HG03280 (cell line): ENCODE results near the gene PQBP1.

Experiments used
- ATAC-seq: cut with Tn5 transposase; IDR thresholded peaks from one replicate; pipeline ENCODE4 v1.9.1; 2021; ENCODE audit warnings: mild to moderate bottlenecking, moderate library complexity; ENCODE audit not compliant: unreplicated experiment

The PQBP1 gene

DNA sequence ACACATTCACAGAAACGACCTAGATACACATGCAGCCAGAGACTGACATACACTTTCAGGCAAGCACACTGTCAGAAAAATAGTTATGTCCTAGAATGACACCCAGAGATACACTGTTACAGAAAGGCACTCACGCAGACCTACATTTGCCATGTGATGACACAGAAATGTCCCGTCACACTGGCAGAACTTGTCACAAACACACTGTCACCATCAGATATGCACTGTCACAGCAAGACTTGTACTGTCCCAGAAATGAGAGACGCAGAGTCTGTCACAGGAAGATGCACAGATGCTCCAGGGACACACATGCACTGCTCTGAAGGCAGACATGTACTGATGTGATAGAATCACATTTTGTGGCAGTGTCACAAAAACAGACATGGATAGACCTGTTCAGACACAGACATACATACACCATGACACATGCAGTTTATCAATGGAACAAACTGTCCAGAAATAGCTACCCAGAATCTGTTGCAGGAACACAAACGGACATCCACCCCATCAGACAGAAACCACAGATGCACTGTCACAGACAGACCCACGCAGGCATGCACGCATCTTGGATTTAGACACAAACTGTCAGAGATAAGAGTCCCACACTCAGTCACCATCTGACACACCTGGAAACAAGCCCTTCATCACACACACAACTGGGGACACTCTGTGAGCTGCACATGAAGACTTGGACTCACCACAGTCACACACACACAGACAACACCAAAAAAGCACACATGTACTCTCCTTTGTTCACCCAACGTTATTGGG lies 22.4 kb downstream of the PQBP1 start:
- ATAC-seq, result no peak

DNA sequence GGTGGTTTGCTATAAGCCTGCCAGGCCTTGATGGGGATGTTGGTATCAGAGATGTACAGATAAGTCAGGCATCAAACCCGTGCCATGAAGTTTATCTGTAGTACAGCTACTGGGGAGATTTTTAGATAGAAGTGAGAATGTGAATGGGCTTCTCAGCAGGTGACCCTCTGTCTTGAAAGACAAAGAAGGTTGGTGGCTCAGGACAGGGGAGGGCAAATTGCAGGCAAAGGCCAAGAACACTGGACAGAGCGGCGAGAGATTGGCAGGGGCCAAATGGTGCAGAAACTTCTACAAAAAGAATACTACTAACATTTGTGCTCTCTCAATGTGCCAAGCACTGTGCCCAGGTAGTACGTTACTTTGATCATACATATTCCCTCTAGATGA lies 23.0 kb downstream of the PQBP1 start:
- no peak for ATAC-seq

DNA sequence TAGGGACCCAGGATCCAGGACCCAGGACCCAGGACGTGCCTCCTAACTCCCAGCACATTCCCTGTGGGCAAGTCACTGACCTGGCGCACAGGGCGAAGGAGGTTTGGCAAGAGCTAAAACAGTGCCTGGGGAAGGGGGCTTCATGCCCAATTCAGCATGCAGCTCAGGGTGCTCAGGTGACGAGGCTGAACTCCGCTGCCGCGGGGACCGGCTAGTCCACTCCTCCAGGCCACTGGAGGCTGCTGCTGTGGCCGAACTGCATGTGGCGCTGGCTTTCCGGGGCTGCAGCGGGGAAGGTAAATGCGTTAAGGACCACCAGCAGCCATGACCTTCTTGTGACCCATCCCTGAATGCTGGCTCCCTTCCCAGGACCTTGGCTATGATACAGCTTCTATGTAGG lies 26.0 kb downstream of the PQBP1 start:
- ATAC-seq, result no peak

DNA sequence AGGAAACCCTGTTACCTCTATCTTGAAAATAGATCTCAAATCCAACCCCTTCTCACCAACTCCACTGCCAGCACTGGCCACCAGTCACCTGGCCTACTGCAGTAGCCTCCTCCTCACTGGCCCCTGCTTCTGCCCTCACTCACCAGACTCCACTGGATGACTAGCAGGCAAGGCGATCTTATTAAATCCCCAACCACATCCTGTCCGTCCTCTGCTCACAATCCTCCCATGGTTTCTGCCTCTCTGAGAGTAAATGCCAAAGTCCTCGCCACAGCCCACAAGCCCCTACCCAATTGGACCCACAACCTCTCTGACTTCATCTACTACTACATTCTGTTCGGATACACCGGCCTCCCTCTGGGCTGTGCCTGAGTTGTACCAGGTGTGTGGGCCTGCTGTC lies 26.5 kb downstream of the PQBP1 start:
- ATAC-seq, result no peak

DNA sequence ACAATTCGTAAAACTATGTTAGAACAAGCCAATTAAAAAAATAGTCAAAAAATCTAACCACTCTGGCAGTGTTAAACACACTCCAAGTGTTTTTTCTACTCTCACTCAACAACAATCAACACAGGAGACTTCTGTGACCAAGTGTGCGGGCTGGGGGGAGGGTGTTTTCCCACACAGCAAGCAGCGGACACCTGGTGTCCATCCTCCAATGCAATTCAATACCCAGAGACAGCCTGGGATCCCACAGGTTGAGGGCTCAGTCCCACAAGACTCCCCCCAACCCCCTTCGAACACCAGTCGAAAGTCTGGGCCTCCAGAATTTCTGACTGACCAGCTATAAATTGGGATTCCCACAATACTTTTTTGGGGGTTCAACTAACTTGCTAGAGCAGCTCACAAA lies 29.4 kb downstream of the PQBP1 start:
- ATAC-seq, result no peak

DNA sequence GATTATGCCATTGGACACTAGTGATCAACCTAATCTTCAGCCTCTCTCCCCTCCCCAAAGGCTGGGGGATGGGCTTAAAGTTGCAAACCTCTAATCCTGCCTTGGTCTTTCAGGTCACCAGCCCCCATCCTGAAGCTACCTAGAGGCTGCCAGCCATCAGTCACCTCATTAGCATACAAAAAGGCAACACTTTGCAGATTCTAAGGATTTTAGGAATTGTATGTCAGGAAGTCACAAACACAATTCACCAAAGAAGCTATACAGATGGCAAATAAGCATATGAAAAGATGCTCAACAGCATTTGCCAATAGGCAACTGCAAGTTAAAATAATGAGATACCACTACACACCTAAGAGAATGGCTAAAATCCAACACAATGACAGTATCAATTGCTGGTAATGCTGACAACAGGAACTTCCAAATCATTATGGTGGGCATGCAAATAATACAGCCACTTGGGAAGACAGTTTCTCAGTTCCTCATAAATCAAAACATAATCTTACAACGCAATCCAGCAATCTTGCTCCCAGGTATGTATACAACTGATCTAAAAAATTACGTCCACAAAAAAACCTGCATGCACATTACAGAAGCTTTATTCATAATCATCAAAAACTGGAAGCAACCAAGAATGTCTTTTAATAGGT lies 30.1 kb downstream of the PQBP1 start:
- ATAC-seq, result no peak

DNA sequence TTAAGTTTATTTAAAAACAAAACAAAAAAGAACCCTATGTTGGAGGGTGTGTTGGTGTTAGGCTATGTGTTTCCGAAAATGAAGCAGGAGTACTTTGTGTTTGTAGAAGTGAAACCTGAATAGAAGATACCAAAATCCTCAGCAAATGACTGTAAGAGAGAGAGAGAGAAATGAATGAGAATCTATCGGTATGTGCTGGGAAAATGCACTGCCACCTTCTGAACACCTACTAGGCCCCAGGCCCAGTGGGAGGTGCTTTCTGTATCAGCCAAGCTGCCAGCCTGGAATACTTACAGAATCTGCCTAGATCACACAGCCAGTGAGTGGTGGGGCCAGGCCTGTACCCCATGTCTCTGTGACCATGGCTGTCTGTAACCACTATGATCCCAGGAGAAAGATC lies 36.0 kb downstream of the PQBP1 start:
- no peak for ATAC-seq

DNA sequence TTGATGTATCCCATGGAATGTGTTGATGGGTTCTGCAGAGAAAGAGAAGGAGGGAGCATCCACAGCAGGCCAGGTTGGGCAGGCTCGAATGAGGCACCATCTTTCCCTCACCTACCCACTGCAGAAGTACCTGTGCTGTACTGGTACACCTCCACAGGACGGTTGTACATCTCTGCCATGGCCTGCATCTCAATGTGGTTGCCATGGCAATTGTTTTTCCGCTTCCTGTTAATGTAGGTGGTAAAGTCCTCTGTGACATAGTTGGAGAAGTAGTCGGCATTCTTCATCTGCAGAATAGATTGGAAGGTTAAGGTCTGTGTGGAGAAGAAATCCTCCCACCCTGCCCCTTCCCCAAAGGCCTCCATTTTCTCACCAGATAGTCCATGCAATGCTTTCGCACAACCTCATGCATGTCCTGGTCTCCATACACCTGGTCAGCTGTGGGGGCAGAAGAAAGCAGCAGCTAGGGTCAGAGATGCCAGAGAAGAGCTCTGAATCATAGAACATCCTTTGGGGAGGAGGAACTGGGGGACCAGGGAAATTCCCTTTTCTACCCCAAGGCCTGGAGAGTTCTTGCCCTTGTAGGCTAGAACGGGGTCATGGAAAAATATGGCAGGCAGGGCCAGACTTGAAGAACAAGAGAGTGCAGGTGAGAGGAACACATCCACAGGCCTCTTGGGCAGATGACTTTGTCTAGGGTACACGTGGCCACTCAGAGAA lies 37.0 kb downstream of the PQBP1 start:
- no peak for ATAC-seq

DNA sequence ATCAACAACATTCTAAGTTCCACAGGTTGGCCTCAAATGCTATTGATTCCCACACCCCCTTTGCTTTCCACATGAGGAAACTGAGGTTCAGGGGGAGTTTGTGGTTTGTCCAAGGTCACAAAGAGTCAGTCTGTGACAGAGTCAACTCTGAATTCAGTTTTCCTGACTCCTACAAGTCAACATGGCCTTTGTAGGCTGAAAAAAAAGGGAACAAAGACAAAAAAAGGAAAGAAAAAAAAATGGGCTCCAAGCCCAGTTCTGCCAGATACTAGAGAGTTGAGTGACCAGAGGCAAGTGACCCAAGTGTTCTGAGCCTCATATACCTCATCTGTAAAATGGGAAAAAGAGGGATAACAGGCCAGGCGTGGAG lies 37.6 kb downstream of the PQBP1 start:
- no peak for ATAC-seq

DNA sequence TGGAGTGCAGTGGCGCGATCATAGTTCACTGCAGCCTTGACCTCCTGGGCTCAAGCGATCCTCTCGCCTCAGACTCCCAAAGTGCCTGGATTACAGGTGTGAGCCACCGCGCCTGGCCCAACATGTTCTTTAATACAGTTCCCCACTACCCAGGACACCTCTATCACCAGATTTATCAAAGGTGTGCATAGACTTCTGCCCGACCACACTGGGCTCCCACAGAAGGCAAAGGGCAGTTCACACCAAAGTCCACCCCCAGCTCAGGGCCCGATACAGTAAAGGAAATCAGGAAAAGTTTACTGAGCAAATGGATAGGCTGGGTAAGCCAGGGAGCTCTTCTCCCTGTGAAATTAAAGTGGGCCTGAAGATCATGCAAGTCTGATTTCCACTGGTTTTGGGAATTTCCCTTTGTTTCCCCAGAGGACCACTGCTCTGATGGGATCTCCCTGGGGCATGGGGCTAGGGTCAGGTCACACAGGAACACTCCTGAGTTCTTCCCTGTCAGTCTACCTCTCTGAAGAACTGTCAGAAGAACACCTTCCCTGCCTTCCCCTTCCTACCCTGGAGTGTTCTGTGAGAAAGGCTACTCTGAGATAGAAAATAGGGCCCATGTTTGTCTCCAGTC lies 38.8 kb downstream of the PQBP1 start:
- no peak for ATAC-seq

DNA sequence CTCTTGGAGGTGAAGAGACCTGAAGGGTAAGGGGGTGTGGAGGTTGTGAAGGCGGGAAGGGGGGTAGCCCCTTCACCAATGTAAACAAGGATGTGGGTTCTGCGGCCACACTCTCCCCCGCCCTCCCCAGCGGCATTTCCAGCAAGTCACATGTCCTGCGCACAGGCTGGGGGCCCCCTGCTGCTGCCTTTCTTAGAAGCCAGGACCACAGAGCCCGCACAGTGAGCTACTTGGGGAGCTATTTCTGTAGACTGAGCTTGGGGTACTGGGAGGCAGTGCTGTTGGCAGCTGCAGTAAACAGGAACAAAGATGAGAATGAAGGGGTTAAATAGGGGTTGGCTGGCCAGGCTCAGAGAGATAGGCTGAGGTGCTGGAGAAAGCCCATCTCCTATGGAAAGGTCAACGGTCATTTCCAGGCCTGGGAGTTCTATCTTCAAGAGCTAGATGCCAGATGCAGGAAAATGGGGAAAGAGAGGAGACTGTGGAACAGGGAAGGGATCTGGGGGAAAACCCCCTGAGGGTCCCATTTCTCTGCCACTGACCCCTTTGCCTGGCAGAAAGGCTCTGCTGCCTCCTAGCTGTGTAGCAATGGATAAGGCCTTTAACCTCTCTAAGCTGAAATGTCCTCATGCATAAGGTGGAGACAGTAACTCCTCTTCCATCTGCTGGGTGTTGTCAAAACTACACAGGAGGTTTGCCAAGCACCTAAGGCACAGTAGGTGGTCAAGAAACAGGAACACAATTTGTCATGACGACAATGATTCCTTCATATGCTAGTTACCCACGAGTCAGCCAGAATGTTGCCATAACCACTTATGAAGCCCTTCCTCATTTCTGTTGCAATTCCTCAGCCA lies 39.6 kb downstream of the PQBP1 start:
- peak; percentile 60 for ATAC-seq

DNA sequence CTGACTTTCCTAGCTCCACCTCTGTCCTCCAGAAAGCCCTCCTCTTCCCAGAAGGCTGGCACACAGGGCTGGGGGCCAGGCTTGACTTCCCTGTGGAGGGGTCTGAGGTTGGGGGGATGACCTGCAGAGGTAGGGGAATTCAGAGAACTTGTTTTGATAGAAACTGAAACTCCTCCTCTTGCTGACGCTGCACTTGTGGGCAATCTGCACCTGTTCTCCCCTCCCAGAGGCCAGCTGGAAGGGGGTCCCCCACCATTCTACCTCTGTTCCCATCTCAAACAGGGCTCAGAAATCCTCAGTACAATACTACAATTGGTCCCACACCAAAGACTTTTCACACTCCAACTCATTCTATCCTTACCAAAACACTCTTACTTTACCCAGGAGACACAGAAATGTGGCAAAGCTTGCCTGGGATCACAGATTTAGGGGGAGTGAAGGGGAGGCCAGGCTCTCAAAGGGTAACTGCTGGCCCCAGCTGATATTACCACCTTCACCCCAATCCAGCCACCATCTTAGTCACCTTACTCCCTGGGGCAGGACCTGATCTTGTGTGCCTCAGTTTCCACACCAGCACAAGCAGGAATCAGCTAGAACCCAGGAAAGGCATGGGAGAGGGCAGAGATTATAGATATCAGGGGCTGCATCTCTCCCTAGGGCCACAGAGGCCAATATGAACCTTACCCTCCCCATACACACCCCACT lies 41.1 kb downstream of the PQBP1 start:
- peak; percentile 44 for ATAC-seq

DNA sequence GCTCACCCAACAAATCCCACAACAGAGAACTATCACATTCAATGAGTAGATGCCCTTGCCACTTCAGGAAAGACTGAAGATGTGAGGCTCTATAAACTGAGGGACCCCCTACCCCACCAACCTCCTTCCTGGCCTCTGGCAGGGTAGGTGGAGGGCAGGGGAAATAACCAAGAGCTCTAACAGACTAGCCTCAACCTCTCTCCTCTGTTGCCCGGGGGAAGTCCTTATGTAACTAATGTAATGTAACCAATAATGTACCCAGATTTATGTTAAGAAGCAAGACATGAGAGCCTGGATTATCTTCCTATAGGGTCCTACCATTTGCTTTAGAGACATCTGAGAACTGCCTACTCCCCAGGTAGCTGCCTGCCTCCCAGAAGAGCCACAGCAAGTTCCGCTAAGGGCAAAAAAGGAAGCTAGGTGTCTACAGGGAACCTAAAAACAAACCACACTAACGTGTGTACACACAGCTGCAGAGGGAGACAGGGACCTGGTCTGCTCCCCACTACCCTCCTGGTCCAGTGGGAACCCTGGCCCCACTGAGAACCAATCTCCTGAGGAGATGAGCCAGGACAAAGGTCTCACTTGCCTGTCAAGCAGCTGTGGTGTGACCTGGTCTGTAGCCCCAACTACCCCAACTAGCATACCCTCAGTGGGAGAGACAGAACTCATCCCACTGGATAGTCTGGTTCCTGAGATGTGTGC lies 41.9 kb downstream of the PQBP1 start:
- ATAC-seq, result no peak

DNA sequence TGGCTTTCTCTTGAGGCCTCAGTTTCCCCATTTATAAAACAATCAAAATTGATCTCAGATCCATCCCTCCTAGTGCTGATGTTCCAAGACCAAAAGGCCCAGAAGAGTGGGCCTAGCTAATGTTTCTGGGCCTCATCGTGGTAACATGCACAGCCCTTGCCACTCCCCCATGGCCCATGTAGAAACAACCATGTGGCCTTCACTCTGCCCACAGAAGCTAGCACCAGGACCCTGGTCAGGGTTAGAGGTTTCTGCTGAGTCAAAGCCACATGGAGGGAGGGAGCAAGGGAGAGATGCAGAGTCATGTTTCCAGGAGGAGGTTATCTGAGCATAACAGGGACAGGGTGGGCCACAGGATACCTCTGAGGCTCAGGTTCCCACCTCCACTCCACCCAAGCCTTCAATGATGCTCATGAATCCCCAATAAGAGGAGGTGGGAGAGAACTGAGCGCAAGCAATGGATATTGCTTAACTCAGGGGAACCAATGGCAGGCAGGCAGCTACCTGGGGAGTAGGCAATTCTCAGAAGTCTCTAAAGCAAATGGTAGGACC lies 42.8 kb downstream of the PQBP1 start:
- ATAC-seq, result no peak

DNA sequence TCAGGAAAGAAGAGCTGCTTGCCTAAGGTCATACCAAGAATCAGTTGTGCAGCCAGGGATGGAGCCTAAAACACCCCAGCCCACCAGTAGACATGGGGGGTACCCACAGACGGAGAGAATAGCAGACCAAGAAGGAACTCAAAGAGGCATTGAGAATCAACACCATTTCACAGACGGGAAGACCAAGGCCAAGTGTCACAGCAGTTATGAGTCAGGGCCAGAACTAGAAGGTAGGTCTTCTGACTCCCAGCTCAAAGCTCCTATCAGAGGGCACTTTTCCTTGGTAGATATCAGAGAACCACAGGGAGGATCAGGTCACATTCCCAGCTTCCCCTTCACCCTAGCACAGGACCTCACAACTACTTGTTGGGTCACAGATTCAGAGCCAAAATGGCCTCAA lies 45.2 kb downstream of the PQBP1 start:
- no peak for ATAC-seq

DNA sequence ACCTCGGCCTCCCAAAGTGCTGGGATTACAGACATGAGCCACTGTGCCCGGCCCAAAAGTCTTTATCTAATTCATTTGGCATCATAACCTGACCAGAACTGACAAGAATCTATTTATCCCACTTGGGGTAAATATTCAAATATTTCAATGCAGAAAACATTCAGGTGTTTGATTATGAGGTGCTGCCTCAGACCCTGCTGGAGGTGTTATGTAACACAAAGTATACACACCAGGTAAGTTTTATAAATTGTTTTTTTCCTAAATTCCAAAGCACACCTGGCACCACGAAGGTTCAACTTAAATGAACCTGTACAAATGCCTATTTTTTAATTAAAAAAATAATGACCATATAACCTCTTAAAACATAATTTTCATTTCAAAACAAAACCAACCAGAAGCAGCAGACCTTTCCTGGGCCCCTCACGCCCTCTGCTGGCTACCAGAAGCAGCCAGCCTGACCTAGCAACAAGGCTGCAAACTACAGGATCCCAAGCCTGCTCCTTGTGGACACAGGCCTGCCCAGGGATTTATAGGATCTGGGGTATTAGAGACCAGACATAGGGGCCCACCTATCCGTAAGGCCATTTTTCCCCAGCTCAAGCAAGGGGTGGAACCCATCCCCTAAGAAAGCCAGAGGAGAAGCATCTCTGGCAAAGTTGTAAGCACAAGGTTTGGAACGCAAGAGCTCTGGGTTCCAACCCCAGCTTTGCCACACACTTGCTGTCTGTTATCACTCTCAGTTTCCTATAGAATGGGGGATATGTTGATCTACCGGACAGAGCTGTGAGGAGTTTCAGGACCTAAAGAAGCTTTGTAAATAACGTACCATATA lies 48.0 kb downstream of the PQBP1 start:
- no peak for ATAC-seq

DNA sequence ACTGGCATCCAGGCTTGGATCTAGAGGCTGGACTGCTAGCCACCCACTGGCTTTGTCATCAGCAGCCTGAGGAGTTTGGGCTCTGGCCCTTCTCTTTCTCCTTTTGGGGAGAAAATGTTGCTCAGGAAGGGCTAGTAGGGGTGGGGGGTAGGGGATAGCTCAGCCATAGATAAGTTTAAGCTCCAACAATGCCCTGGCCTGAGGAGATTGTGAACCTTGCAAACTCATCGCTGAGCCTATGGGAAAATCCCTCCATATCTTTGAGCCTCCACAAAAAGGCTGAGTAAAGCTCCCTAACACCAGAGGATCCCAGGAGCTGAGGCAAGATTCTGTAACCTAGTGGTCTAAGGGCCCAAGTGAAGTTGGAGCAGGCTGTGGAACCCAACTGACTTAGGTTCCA lies 50.9 kb downstream of the PQBP1 start:
- ATAC-seq, result no peak
